Measurements from ENCODE around the gene AMDHD2.
"Not testable (repeated sequence)": the region's sequence is repeated elsewhere in the genome, so short reads cannot be mapped to it uniquely, and the experiment has no call there.

DNA sequence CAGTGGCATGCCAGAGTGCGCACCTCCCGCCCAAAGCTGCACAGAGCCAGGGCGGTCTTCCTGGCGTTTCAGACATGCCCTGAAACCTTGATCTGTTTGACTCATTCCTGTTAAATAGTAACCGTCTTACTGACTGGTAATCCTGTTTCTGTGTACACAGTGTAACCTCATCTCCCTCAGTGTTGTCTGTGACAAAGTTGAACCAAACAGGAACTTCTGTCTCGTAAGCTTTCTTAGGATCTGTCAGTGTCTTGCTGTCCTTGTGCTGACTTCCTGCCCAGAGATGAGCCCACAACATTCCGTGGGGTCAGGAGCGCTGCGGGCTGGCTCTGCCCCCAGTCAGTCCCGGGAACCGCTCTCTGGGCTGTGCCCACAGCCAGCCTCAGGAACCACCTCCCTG is 48.4 kb downstream of the AMDHD2 start:
- TF ChIP-seq POLR2AphosphoS5 (IDR thresholded peaks at IDR 0.05; ENCODE audit: low read depth); EZH2 (IDR thresholded peaks at IDR 0.05; ENCODE audit: low read depth, unreplicated experiment); STAT1 (IDR thresholded peaks at IDR 0.05; ENCODE audit: unreplicated experiment): not testable (repeated sequence)
- TF ChIP-seq, protein P1, sequence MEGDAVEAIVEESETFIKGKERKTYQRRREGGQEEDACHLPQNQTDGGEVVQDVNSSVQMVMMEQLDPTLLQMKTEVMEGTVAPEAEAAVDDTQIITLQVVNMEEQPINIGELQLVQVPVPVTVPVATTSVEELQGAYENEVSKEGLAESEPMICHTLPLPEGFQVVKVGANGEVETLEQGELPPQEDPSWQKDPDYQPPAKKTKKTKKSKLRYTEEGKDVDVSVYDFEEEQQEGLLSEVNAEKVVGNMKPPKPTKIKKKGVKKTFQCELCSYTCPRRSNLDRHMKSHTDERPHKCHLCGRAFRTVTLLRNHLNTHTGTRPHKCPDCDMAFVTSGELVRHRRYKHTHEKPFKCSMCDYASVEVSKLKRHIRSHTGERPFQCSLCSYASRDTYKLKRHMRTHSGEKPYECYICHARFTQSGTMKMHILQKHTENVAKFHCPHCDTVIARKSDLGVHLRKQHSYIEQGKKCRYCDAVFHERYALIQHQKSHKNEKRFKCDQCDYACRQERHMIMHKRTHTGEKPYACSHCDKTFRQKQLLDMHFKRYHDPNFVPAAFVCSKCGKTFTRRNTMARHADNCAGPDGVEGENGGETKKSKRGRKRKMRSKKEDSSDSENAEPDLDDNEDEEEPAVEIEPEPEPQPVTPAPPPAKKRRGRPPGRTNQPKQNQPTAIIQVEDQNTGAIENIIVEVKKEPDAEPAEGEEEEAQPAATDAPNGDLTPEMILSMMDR (conservative IDR thresholded peaks at IDR 0.05; ENCODE audit: low read depth in 2 of 2): not testable (repeated sequence)
- TF ChIP-seq, protein P2, sequence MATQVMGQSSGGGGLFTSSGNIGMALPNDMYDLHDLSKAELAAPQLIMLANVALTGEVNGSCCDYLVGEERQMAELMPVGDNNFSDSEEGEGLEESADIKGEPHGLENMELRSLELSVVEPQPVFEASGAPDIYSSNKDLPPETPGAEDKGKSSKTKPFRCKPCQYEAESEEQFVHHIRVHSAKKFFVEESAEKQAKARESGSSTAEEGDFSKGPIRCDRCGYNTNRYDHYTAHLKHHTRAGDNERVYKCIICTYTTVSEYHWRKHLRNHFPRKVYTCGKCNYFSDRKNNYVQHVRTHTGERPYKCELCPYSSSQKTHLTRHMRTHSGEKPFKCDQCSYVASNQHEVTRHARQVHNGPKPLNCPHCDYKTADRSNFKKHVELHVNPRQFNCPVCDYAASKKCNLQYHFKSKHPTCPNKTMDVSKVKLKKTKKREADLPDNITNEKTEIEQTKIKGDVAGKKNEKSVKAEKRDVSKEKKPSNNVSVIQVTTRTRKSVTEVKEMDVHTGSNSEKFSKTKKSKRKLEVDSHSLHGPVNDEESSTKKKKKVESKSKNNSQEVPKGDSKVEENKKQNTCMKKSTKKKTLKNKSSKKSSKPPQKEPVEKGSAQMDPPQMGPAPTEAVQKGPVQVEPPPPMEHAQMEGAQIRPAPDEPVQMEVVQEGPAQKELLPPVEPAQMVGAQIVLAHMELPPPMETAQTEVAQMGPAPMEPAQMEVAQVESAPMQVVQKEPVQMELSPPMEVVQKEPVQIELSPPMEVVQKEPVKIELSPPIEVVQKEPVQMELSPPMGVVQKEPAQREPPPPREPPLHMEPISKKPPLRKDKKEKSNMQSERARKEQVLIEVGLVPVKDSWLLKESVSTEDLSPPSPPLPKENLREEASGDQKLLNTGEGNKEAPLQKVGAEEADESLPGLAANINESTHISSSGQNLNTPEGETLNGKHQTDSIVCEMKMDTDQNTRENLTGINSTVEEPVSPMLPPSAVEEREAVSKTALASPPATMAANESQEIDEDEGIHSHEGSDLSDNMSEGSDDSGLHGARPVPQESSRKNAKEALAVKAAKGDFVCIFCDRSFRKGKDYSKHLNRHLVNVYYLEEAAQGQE (IDR thresholded peaks at IDR 0.05; ENCODE audit: unreplicated experiment): not testable (repeated sequence)

Measured in GM23338 (cell line).